ENCODE data around the gene ARHGDIG.

DNA sequence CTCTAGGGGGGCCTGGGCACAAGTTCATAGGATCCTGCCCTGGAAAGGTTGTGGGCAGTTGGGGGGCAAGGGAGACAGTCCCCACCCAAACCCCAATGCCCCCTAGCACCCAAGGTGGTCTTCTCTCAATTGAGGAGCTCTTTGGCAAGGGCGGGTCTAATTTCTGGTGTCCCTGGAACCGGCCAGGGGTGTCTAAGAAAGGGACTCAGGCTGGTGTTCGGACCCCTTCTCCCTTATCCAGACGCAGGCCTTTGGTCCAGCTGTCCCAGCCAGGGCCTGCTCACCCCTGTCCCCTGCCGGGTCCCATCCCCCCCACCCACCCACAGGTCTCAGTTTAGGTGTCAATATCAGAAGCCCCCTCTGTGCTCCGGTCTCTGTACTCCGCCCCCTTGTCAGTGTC lies 860 bp upstream of the ARHGDIG start:
- TF ChIP-seq POLR2A (IDR thresholded peaks at IDR 0.05; ENCODE audit: low read length) (no peak), GATA1 (IDR thresholded peaks at IDR 0.05; ENCODE audit: low read depth, low read length) (no peak)
